ENCODE results near the gene SECISBP2L.

- TF ChIP-seq ZNF274 (IDR thresholded peaks at IDR 0.05; ENCODE audit: low read depth, low read length) (no peak), YY1 (IDR thresholded peaks at IDR 0.05; ENCODE audit: insufficient read depth, insufficient read length) (no peak)
These were observed 73.3 kb downstream of the SECISBP2L start for GRCh38 chr15:48972750-48973503.

Data from NT2/D1 (cell line).